Measurements from ENCODE around the gene RNF34. TPM values are rescaled to one million over a fixed set of nuclear protein-coding genes. Genes with fewer than 3 reads are reported as not detected.

RNF34 gene
- total RNA-seq, 1 experiment from 2014 or later, result 43.7 TPM

DNA sequence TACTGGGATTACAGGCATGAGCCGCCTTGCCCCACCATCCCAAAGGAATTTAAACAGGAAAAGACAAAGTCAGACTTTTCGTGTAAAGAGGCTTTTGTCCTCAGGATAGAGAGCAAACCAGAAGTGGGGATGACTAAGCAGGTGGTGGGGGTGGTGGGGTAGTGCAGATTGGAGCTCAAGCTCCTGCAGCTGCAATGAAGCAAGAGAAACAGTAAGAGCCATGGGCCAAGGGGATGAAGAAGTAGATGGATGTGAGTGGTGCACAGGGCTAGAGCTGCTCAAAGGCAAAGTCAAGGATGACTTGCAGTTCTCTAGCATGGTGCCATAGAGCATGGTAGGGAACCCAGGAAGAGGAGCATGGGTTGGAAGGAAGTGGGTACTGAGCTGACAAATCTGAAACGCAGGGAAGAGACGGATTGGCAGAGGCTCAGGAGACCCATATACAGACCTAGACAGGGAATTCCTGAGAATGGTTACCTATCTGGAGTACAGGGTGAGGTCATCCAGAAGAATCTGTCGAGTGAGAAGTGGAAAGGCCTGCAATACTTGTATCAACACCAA is 11.4 kb upstream of the RNF34 start:
- no peaks in the 10 kb centered on the region for H3K4me1 ChIP-seq (replicated peaks; ENCODE audit: insufficient read depth)
- H3K9me3 ChIP-seq (ENCODE audit: insufficient read depth, low read depth), result no peaks in the 10 kb centered on the region
- intact Hi-C loops (cut with micrococcal nuclease; ENCODE audit: unreplicated experiment), result no loop called here
- no TSS peak for BruUV-seq (replicated peaks)
- ChIA-PET POLR2A (ENCODE audit: unreplicated experiment) (no interaction called here), CTCF (no interaction called here)
- H3K27me3 ChIP-seq (ENCODE audit: insufficient read depth, low read depth), result no peaks in the 10 kb centered on the region
- TF ChIP-seq EZH2 (IDR thresholded peaks at IDR 0.05; ENCODE audit: low read depth), result no peak
- TF ChIP-seq, protein P1, sequence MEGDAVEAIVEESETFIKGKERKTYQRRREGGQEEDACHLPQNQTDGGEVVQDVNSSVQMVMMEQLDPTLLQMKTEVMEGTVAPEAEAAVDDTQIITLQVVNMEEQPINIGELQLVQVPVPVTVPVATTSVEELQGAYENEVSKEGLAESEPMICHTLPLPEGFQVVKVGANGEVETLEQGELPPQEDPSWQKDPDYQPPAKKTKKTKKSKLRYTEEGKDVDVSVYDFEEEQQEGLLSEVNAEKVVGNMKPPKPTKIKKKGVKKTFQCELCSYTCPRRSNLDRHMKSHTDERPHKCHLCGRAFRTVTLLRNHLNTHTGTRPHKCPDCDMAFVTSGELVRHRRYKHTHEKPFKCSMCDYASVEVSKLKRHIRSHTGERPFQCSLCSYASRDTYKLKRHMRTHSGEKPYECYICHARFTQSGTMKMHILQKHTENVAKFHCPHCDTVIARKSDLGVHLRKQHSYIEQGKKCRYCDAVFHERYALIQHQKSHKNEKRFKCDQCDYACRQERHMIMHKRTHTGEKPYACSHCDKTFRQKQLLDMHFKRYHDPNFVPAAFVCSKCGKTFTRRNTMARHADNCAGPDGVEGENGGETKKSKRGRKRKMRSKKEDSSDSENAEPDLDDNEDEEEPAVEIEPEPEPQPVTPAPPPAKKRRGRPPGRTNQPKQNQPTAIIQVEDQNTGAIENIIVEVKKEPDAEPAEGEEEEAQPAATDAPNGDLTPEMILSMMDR (conservative IDR thresholded peaks at IDR 0.05), result no peak
- H3K36me3 ChIP-seq (ENCODE audit: low read depth), result no peaks in the 10 kb centered on the region
- H3K27ac ChIP-seq, result no peak overlapping the region
- H3K9me2 ChIP-seq (ENCODE audit: insufficient read depth), result no peaks in the 10 kb centered on the region
- no peak overlapping the region; the same call in 1 of the 2 replicates for H3K4me2 ChIP-seq
- no peak overlapping the region for H2AFZ ChIP-seq
- DNase-seq, result peak in 1 of 2 experiments; percentile 28
- no peaks in the 10 kb centered on the region for H3F3A ChIP-seq (ENCODE audit: insufficient read depth, low read depth)
- H3K79me2 ChIP-seq (ENCODE audit: low read depth), result no peaks in the 10 kb centered on the region
- H3K4me3 ChIP-seq, result no peak overlapping the region
- H4K20me1 ChIP-seq (ENCODE audit: insufficient read depth), result no peaks in the 10 kb centered on the region

DNA sequence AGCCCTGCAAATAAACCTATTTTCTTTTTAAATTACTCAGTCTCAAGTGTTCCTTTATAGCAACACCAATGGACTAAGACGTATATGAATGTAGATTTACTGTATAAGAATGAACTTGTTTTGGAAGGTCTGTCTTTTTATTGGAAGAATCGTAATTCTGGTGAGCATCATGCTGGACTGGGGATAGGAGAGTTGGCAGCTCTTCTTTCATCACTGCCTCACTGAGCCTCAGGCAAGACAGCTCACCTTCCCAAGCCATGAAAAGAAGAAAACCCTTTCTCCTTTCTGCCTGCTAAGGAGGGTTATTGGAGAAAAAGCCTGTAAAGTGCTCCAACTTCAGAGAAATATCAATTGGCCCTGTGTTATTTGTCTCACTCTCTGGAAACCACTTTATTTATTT is 9.1 kb upstream of the RNF34 start:
- Histone ChIP-seq H3K27me3 (ENCODE audit: insufficient read depth, low read depth) (no peaks in the 10 kb centered on the region), H3F3A (ENCODE audit: insufficient read depth, low read depth) (no peaks in the 10 kb centered on the region), H3K9me3 (ENCODE audit: insufficient read depth, low read depth) (no peaks in the 10 kb centered on the region), H3K79me2 (ENCODE audit: low read depth) (no peaks in the 10 kb centered on the region), H3K27ac (no peak overlapping the region), H3K9me2 (ENCODE audit: insufficient read depth) (no peaks in the 10 kb centered on the region), H3K4me3 (no peak overlapping the region), H3K36me3 (ENCODE audit: low read depth) (no peaks in the 10 kb centered on the region), H3K4me2 (no peak overlapping the region), H2AFZ (no peak overlapping the region), H4K20me1 (ENCODE audit: insufficient read depth) (no peaks in the 10 kb centered on the region), H3K4me1 (replicated peaks; ENCODE audit: insufficient read depth) (no peaks in the 10 kb centered on the region)
- intact Hi-C loops (cut with micrococcal nuclease; ENCODE audit: unreplicated experiment), result no loop called here
- no TSS peak for BruUV-seq (replicated peaks)
- TF ChIP-seq, protein P1 (conservative IDR thresholded peaks at IDR 0.05), result no peak
- no peak for TF ChIP-seq EZH2 (IDR thresholded peaks at IDR 0.05; ENCODE audit: low read depth)
- POLR2A ChIA-PET (ENCODE audit: unreplicated experiment), result no interaction called here
- CTCF ChIA-PET, result interaction anchor here (0.7 kb wide), 1 partner anchor 237 kb away, joined by 3 read pairs; no protein-coding TSS in a partner anchor
- DNase-seq, result no peak

DNA sequence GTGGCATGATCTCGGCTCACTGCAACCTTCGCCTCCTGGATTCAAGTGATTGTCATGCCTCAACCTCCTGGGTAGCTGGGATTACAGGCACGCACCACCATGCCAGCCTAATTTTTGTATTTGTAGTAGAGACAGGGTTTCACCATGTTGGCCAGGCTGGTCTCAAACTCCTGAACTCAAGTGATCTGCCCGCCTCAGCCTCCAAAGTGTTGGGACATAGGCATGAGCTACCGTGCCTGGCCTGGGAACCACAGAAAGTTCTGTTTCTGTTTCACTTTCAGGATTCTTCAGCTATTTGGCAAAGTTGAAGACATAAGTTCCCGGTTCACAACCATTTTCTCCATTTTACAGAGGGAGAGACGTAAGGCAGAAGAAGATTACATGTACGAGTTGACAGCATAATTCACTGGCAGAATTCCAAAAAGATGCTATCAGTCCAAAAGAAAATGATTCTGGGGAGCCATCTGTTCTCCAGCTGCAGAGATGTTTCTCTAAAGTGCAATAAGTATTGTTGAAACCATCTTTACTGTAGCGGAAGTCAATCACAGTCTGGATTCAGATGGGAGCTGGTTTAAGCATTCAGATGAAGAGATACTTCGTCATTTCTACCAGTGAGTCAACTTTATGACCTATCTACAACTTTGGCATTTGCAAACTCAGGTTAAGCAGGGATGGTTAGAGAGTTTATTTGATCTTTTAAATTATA is 8.1 kb upstream of the RNF34 start:
- no peak overlapping the region for H3K27ac ChIP-seq
- H3K4me1 ChIP-seq (replicated peaks; ENCODE audit: insufficient read depth), result no peaks in the 10 kb centered on the region
- H3K9me2 ChIP-seq (ENCODE audit: insufficient read depth), result no peaks in the 10 kb centered on the region
- intact Hi-C loops (cut with micrococcal nuclease; ENCODE audit: unreplicated experiment), result no loop called here
- H3K9me3 ChIP-seq (ENCODE audit: insufficient read depth, low read depth), result no peaks in the 10 kb centered on the region
- ChIA-PET POLR2A (ENCODE audit: unreplicated experiment) (no interaction called here), CTCF (no interaction called here)
- H3K4me3 ChIP-seq, result no peak overlapping the region
- H3K79me2 ChIP-seq (ENCODE audit: low read depth), result no peaks in the 10 kb centered on the region
- no peak overlapping the region for H2AFZ ChIP-seq
- BruUV-seq (replicated peaks), result no TSS peak
- no peak for DNase-seq
- no peak for TF ChIP-seq EZH2 (IDR thresholded peaks at IDR 0.05; ENCODE audit: low read depth)
- TF ChIP-seq, protein P1 (conservative IDR thresholded peaks at IDR 0.05), result no peak
- no peaks in the 10 kb centered on the region for H3K27me3 ChIP-seq (ENCODE audit: insufficient read depth, low read depth)
- no peaks in the 10 kb centered on the region for H3K36me3 ChIP-seq (ENCODE audit: low read depth)
- no peaks in the 10 kb centered on the region for H4K20me1 ChIP-seq (ENCODE audit: insufficient read depth)
- H3K4me2 ChIP-seq, result no peak overlapping the region
- no peaks in the 10 kb centered on the region for H3F3A ChIP-seq (ENCODE audit: insufficient read depth, low read depth)
